ENCODE data around the gene PGA3.

DNA sequence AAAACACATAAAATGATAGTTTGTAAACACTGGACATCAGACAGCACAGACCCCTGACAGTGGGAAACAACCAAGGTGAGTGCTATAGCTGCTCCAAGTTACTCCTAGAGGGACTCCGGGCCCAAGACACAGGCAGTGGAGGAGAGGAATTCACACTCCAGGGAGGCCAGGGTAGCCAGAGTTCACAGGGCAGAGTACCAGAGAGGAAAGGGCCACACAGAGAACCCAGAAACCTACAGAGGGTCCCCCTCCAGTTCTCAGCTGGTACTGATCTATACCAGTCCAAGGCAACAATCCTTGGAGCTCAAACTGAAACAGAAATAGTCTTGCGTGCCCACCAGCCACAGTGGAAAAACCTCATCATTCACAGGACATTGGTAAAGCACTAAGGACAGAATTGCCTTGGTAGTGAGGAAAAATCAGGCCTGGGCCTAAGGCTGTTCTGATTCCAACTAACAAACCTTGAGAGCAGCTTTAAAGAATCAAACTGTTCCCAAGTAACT lies 49.7 kb upstream of the PGA3 start:
- TF ChIP-seq, protein P1, sequence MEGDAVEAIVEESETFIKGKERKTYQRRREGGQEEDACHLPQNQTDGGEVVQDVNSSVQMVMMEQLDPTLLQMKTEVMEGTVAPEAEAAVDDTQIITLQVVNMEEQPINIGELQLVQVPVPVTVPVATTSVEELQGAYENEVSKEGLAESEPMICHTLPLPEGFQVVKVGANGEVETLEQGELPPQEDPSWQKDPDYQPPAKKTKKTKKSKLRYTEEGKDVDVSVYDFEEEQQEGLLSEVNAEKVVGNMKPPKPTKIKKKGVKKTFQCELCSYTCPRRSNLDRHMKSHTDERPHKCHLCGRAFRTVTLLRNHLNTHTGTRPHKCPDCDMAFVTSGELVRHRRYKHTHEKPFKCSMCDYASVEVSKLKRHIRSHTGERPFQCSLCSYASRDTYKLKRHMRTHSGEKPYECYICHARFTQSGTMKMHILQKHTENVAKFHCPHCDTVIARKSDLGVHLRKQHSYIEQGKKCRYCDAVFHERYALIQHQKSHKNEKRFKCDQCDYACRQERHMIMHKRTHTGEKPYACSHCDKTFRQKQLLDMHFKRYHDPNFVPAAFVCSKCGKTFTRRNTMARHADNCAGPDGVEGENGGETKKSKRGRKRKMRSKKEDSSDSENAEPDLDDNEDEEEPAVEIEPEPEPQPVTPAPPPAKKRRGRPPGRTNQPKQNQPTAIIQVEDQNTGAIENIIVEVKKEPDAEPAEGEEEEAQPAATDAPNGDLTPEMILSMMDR (IDR thresholded peaks at IDR 0.05) = no peak
- no peak for TF ChIP-seq POLR2A (IDR thresholded peaks at IDR 0.05)

Measured in heart left ventricle (tissue), 13 donors.